Panc1 (cell line): ENCODE results near the gene C2orf80. TPM values are rescaled to one million over a fixed set of nuclear protein-coding genes. Genes with fewer than 3 reads are reported as not detected.

Source experiments
- ATAC-seq: fragments of 200-7000 bp; cut with Tn5 transposase; 2 replicates; pipeline ENCODE4 v1.9.1; 2020; ENCODE audit warnings: mild to moderate bottlenecking, moderate library complexity
- BruUV-seq: library from RNA; stranded (reverse); fragments of 400-500 nt; replicated peaks from 2 replicates; lab custom pipeline; 2021; lab: Mats Ljungman, UMichigan
- CTCF ChIA-PET: fragments of 300-600 bp; sonication (Branson Sonifier 250); formaldehyde crosslinking; loops from one replicate; lab custom pipeline; 2022; ENCODE audit warnings: antibody characterized with exemption; lab: Charles Lee
- POLR2A ChIA-PET: fragments of 300-600 bp; sonication (Branson Sonifier 250); formaldehyde crosslinking; loops from one replicate; lab custom pipeline; 2022; ENCODE audit warnings: antibody characterized with exemption; lab: Charles Lee
- DNase-seq: peaks from one replicate; pipeline ENCODE4 v3.0.0-alpha.2; 2010; ENCODE audit warnings: low read depth, low spot score
- H3K27ac ChIP-seq: 2 replicates; pipeline ENCODE4 v1.5.1; 2011; ENCODE audit warnings: mild to moderate bottlenecking, low read length, inconsistent platforms
- H3K27me3 ChIP-seq: fragments of 200-500 bp; sonication (Bioruptor generic); 2 replicates; pipeline ENCODE4 v1.6.0; 2014; ENCODE audit warnings: low read length, inconsistent platforms; ENCODE audit not compliant: control insufficient read depth, insufficient read depth
- H3K36me3 ChIP-seq: fragments of 200-500 bp; sonication (Bioruptor generic); 2 replicates; pipeline ENCODE4 v1.5.1; 2014; ENCODE audit warnings: inconsistent platforms, mild to moderate bottlenecking, low read length, moderate library complexity; ENCODE audit not compliant: control insufficient read depth, insufficient read depth
- H3K4me1 ChIP-seq: 2 replicates; pipeline ENCODE4 v1.5.1; 2011; ENCODE audit warnings: inconsistent platforms, mild to moderate bottlenecking, low read length, moderate library complexity; ENCODE audit not compliant: control insufficient read depth, insufficient read depth
- H3K4me3 ChIP-seq, 2 experiments: 2 replicates each; pipeline ENCODE4 v1.5.1; 2011 to 2012; ENCODE audit warnings: low read depth in 2 of 2, low read length in 2 of 2, mild to moderate bottlenecking in 2 of 2, inconsistent platforms in 1 of 2, moderate library complexity in 1 of 2
- H3K9me3 ChIP-seq: fragments of 200-500 bp; sonication (Bioruptor generic); 2 replicates; pipeline ENCODE4 v1.5.1; 2014; ENCODE audit warnings: low read depth, mild to moderate bottlenecking, inconsistent platforms, low read length, moderate library complexity; ENCODE audit not compliant: control insufficient read depth, insufficient read depth
- POLR2AphosphoS5 ChIP-seq: IDR thresholded peaks from 2 replicates; pipeline ENCODE4 v1.6.1; 2012; ENCODE audit warnings: mild to moderate bottlenecking, low read depth, low read length, moderate library complexity
- REST ChIP-seq, 2 experiments: IDR thresholded peaks; 2 replicates each; pipeline ENCODE4 v1.6.1; 2011 to 2012; ENCODE audit warnings: low read depth in 2 of 2, control low read depth in 1 of 2, low read length in 1 of 2, mild to moderate bottlenecking in 1 of 2, moderate library complexity in 1 of 2; ENCODE audit not compliant: insufficient read depth in 1 of 2
- SIN3A ChIP-seq: IDR thresholded peaks from 2 replicates; pipeline ENCODE4 v1.6.1; 2012; ENCODE audit warnings: low read depth, mild to moderate bottlenecking, low read length, moderate library complexity, borderline replicate concordance; ENCODE audit not compliant: insufficient read depth
- TCF7L2 ChIP-seq: IDR thresholded peaks from 2 replicates; pipeline ENCODE4 v1.6.1; 2011; ENCODE audit warnings: mild to moderate bottlenecking, low read depth, low read length, inconsistent platforms
- in situ Hi-C: cut with HindIII; loops from 2 replicates; pipeline ENCODE4 v1.10.0; 2016; ENCODE audit warnings: low sequenced_read_pairs, low pct_unique_long_range_greater_than_20kb
- intact Hi-C: fragments of 100-400 bp; cut with micrococcal nuclease; formaldehyde crosslinking; loops from one replicate; pipeline ENCODE4 v1.10.0; 2022; ENCODE audit not compliant: unreplicated experiment
- total RNA-seq: library from RNA; stranded (reverse); gene quantifications from one replicate; pipeline ENCODE4 v1.2.1, GENCODE V29; 2021; ENCODE audit not compliant: unreplicated experiment
- TF ChIP-seq, protein P1 (sequence below): fragments of 450-650 bp; IDR thresholded peaks from 2 replicates; pipeline ENCODE4 v1.5.1; 2017; ENCODE audit warnings: mild to moderate bottlenecking

The C2orf80 gene
- total RNA-seq, 1 experiment from 2014 or later, result not detected

DNA sequence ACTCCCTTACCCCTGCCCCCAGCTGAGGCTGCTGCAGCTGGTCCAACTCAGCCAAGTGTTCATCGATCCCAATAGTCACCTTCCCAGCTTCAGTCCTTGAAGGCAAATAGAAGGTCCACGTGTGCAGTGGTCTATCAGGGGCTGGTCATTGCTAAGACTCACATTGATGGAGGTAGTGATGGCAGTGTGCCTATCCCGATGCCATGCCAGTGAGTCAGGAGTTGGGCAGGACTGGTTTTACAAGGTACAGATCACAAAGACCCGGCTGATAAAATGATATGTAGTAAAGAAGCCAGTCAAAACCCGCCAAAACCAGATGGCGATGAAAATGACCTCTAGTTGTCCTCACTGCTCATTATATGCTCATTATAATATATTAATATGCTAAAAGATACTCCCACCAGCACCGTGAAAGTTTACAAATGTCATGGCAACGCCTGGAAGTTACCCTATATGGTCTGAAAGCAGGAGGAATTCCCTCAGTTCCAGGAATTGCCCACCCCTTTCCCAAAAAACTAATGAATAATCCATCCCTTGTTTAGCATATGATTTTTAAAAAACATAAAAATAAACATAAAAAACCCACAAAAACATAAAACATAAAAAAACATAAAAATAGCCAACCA lies 2.9 kb upstream of the C2orf80 start:
- Histone ChIP-seq H3K4me1 (no peaks in the 10 kb centered on the region; the same call in 1 of the 2 replicates), H3K4me3 (no peak overlapping the region), H3K27me3 (no peaks in the 10 kb centered on the region), H3K9me3 (no peaks in the 10 kb centered on the region), H3K36me3 (no peaks in the 10 kb centered on the region), H3K27ac (no peak overlapping the region)
- ChIA-PET CTCF (no interaction called here), POLR2A (interaction anchor here (0.9 kb wide), 1 partner anchor 9 kb away, joined by 4 read pairs; no protein-coding TSS in a partner anchor)
- intact Hi-C loops (no loop called here), in situ Hi-C loops (no loop called here)
- ATAC-seq, result no peak
- no peak for DNase-seq
- TF ChIP-seq SIN3A, result no peak
- no peak for TF ChIP-seq POLR2AphosphoS5
- TF ChIP-seq, protein P1, sequence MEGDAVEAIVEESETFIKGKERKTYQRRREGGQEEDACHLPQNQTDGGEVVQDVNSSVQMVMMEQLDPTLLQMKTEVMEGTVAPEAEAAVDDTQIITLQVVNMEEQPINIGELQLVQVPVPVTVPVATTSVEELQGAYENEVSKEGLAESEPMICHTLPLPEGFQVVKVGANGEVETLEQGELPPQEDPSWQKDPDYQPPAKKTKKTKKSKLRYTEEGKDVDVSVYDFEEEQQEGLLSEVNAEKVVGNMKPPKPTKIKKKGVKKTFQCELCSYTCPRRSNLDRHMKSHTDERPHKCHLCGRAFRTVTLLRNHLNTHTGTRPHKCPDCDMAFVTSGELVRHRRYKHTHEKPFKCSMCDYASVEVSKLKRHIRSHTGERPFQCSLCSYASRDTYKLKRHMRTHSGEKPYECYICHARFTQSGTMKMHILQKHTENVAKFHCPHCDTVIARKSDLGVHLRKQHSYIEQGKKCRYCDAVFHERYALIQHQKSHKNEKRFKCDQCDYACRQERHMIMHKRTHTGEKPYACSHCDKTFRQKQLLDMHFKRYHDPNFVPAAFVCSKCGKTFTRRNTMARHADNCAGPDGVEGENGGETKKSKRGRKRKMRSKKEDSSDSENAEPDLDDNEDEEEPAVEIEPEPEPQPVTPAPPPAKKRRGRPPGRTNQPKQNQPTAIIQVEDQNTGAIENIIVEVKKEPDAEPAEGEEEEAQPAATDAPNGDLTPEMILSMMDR, result no peak
- no peak for TF ChIP-seq REST (IDR thresholded peaks at IDR 0.05; ENCODE audit: insufficient read depth in 1 of 2, low read depth in 2 of 2, low read length in 1 of 2)
- no peak for TF ChIP-seq TCF7L2
- no TSS peak for BruUV-seq

DNA sequence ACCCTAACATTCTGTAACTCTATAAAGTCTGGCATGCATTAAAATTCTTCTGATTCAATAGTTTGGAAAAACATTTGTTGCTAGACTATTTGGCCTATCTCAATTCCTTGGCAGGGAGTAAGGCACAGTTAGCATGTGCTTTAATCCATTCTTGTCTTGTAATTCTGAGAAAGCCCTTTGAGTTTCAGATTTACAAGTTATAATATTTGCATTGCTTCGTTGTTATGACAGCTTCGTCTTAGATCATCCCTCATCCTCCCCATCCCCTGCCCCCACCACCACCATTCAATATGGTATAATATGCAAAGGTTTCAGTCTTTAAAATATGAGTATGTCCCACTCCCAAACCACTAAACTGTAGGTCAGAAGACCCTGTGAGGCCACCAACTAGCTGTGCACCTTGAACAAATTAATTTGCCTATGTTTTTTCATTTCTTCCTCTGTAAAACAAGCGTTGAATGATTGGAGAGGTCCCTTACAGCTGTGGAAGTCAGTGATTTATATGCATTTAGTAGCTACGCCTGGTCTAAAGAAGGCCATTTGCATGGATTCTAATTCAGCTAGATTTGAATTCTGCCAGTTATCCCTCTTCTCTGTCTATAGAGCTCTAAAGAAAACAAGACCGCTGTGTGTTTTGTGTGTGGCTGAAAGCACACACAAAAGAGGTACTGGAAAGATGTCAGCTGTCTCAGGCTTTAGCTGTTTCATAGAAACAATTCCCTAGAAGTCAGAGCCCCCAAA lies 591 bp downstream of the C2orf80 start:
- ATAC-seq, result no peak
- TF ChIP-seq, protein P1, result no peak
- TF ChIP-seq REST (IDR thresholded peaks at IDR 0.05; ENCODE audit: insufficient read depth in 1 of 2, low read depth in 2 of 2, low read length in 1 of 2) (no peak), POLR2AphosphoS5 (no peak), TCF7L2 (no peak), SIN3A (no peak)
- in situ Hi-C loops, result no loop called here
- H3K4me3 ChIP-seq, result no peak overlapping the region
- ChIA-PET POLR2A (no interaction called here), CTCF (no interaction called here)
- no peaks in the 10 kb centered on the region for H3K9me3 ChIP-seq
- no peaks in the 10 kb centered on the region for H3K36me3 ChIP-seq
- no peak for DNase-seq
- intact Hi-C loops, result no loop called here
- H3K4me1 ChIP-seq, result no peaks in the 10 kb centered on the region; the same call in 1 of the 2 replicates
- no peak overlapping the region for H3K27ac ChIP-seq
- BruUV-seq, result no TSS peak
- peaks cover 17% of the 10 kb centered on the region for H3K27me3 ChIP-seq
